Neural cell (in vitro differentiated cells): ENCODE measurements around the gene FARP1.

Experiments used
- CTCF ChIP-seq: fragments of 450-650 bp; IDR thresholded peaks from 2 replicates; pipeline ENCODE4 v1.5.1; 2014; ENCODE audit warnings: antibody characterized with exemption, mild to moderate bottlenecking, moderate library complexity; ENCODE audit not compliant: poor library complexity, severe bottlenecking
- POLR2AphosphoS5 ChIP-seq: IDR thresholded peaks from 2 replicates; pipeline ENCODE4 v1.6.1; 2012

- TF ChIP-seq CTCF (no peak), POLR2AphosphoS5 (no peak)
These were observed 190.6 kb downstream of the FARP1 start for GRCh38 chr13:98333486-98333885.
